Stimulated activated naive CD8-positive, alpha-beta T cell treated with anti-CD3 and anti-CD28 coated beads, Interleukin-15, amount 100 ng/mL, for 72 hours (primary cell): ENCODE data around the gene CYP21A2.
"Not testable (repeated sequence)": the region's sequence is repeated elsewhere in the genome, so short reads cannot be mapped to it uniquely, and the experiment has no call there.

Source experiments
- ATAC-seq: fragments of 150-1000 bp; cut with Tn5 transposase; 2 replicates; pipeline ENCODE4 v1.10.0; 2021; ENCODE audit warnings: mild to moderate bottlenecking, moderate library complexity
- DNase-seq, 2 donors: peaks; one replicate each; pipeline ENCODE4 v3.0.0; 2021 to 2022
- H3K27ac Mint-ChIP-seq, 2 donors: one replicate each; pipeline ENCODE4 v1.8.0; 2022; ENCODE audit warnings: mild to moderate bottlenecking in 2 of 2, mixed read lengths in 2 of 2, moderate library complexity in 2 of 2
- H3K27me3 Mint-ChIP-seq: one replicate; pipeline ENCODE4 v1.8.0; 2022; ENCODE audit warnings: mixed read lengths
- H3K4me1 Mint-ChIP-seq: one replicate; pipeline ENCODE4 v1.8.0; 2022; ENCODE audit warnings: mild to moderate bottlenecking, mixed read lengths
- H3K4me3 Mint-ChIP-seq, 2 donors: one replicate each; pipeline ENCODE4 v1.8.0; 2022; ENCODE audit warnings: mild to moderate bottlenecking in 2 of 2, mixed read lengths in 2 of 2, moderate library complexity in 1 of 2
- H3K9me3 Mint-ChIP-seq, 2 donors: one replicate each; pipeline ENCODE4 v1.8.0; 2022; ENCODE audit warnings: mixed read lengths in 2 of 2

Gene CYP21A2

DNA sequence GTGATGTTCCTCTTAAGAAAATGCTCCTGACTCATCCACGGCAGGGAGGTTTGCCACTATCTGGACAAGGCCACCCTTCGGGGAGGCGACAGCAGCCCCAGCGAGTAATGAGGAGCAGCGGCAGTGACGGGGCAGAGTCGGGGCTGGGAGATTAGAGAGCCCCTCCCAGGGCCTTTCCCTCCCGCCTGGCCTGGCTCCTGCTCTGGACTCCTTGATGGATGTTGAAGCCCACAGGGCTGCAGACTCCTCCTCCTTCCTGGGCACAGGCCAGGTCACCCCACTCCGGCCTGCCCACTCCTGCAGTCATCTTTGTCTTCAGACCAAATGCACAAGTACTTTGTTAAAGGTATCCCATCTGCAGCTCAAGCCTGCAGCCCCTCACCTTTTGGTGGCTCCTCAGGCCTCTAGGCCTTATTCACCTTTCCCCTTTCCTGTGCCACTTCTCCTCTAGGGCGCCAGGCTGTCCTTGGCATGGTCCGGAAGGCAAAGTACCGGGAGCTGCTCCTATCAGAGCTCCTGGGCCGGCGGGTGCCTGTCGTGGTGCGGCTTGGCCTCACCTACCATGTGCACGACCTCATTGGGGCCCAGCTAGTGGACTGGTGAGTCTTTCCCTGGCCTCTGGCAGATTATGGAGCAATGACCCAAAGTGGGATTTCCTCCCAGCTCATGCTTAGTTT lies 25.1 kb upstream of the CYP21A2 start:
- not testable (repeated sequence) for H3K27ac Mint-ChIP-seq, DNase-seq, H3K27me3 Mint-ChIP-seq, H3K4me1 Mint-ChIP-seq, ATAC-seq, H3K9me3 Mint-ChIP-seq, H3K4me3 Mint-ChIP-seq

DNA sequence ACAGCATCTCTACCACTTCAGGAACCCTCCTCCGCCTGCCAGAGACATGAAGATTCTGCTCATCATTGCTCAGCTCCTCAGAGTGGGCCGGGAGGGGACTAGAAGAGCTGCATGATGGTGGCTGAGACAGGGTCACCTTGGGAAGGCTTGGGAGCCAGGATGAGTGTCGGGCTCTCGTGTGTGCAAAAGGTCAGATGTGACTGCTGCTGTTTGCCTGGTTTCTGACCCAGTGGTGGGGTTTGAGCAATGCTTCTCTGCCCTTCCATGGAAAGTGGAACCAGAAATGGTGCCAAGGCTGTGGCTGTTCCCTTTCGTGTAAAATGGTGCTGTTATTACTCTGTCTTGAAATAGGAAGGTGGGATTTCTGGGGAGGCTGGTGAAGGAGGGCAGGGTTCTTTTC lies 24.5 kb upstream of the CYP21A2 start:
- H3K27ac Mint-ChIP-seq, DNase-seq, H3K9me3 Mint-ChIP-seq, H3K4me3 Mint-ChIP-seq, ATAC-seq, H3K4me1 Mint-ChIP-seq, H3K27me3 Mint-ChIP-seq: not testable (repeated sequence)

DNA sequence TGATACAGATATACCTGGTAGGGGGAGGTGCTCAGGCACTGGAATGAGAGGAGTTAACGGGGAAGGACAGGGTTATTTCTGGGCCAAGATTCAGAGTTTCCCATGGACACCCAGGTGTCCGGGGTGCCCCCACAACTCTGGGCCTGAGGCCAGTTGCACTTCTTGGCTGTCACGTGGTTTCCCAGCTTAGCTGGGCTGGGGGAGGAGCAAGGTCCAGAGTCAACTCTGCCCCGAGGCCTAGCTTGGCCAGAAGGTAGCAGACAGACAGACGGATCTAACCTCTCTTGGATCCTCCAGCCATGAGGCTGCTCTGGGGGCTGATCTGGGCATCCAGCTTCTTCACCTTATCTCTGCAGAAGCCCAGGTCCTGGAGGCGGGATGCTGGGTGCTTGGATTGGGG lies 23.7 kb upstream of the CYP21A2 start, which contains the start of gene C4B:
Gene C4B (plus strand): TSS at position 249 of the 400 bp plus-strand sequence. CDS start 51 bp downstream, at position 300.
- not testable (repeated sequence) for DNase-seq, ATAC-seq, H3K9me3 Mint-ChIP-seq, H3K27ac Mint-ChIP-seq, H3K4me1 Mint-ChIP-seq, H3K27me3 Mint-ChIP-seq, H3K4me3 Mint-ChIP-seq

DNA sequence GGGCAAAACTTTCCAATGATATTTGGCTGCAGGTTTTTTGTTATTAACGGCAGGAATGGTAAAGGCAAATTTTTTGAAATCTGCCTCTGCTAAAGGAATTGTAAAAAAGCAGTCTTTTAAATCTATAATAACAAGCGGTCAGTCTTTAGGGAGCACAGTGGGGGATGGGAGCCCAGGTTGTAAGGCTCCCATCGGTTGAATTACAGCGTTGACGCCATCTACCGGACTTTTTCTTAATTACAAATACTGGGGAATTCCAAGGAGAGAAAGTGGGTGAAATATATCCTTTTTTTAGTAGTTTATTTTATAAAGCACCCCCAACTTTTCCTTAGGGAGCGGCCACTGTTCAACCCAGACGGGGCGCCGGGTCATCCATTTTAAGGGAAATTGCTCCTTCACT lies 16.1 kb upstream of the CYP21A2 start:
- not testable (repeated sequence) for H3K27me3 Mint-ChIP-seq, H3K27ac Mint-ChIP-seq, DNase-seq, ATAC-seq, H3K4me1 Mint-ChIP-seq, H3K4me3 Mint-ChIP-seq, H3K9me3 Mint-ChIP-seq

DNA sequence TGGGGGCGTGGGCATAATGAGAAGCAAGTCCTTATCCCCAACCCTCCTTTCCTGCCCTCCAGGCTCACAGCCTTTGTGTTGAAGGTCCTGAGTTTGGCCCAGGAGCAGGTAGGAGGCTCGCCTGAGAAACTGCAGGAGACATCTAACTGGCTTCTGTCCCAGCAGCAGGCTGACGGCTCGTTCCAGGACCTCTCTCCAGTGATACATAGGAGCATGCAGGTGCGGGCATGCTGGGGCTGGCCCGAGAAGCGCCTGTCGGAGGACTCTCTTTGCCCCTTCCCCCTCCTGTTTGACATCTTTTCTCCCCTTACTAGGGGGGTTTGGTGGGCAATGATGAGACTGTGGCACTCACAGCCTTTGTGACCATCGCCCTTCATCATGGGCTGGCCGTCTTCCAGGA lies 9.6 kb upstream of the CYP21A2 start:
- H3K27ac Mint-ChIP-seq, H3K27me3 Mint-ChIP-seq, H3K4me3 Mint-ChIP-seq, ATAC-seq, H3K4me1 Mint-ChIP-seq, DNase-seq, H3K9me3 Mint-ChIP-seq: not testable (repeated sequence)

DNA sequence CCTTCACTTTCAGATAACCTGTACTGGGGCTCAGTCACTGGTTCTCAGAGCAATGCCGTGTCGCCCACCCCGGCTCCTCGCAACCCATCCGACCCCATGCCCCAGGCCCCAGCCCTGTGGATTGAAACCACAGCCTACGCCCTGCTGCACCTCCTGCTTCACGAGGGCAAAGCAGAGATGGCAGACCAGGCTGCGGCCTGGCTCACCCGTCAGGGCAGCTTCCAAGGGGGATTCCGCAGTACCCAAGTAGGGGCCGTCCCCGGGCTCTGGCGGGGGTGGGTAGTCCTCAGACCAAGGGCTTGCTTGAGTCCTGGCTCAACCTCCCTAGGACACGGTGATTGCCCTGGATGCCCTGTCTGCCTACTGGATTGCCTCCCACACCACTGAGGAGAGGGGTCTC lies 8.7 kb upstream of the CYP21A2 start:
- H3K9me3 Mint-ChIP-seq, H3K4me3 Mint-ChIP-seq, H3K27ac Mint-ChIP-seq, H3K4me1 Mint-ChIP-seq, ATAC-seq, H3K27me3 Mint-ChIP-seq, DNase-seq: not testable (repeated sequence)

DNA sequence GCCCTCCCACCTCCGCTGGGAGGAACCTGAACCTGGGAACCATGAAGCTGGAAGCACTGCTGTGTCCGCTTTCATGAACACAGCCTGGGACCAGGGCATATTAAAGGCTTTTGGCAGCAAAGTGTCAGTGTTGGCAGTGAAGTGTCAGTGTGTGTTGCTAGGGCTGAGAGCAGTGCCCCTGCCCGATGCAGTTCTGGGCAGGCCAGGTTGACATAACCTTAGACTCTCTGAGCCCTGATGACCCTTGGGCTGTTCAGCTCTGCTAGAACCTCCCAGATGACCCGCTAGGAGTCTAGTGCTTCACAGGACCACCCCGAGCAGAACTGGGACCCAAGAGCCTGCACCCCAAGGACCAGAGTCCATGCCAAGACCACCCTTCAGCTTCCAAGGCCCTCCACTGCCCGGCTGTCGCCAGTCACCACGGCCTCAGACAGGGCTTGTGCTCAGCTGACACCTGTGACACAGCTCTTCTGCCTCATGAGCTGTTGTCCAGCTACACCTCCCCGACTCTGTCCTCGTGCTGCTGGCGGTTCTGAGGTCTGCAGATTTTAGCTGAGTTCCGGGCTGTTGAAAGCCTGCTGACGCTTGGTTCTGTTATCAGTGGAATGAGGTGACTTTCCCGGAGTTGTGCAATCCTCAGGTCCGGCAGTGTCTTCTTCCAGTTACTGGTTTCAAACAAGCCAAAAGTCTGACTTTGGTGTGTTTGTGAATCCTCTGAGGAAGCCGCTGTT lies 2.8 kb upstream of the CYP21A2 start:
- ATAC-seq, H3K4me3 Mint-ChIP-seq, H3K27ac Mint-ChIP-seq, H3K9me3 Mint-ChIP-seq, H3K27me3 Mint-ChIP-seq, DNase-seq: not testable (repeated sequence)
- peaks cover 11% of the 10 kb centered on the region for H3K4me1 Mint-ChIP-seq

DNA sequence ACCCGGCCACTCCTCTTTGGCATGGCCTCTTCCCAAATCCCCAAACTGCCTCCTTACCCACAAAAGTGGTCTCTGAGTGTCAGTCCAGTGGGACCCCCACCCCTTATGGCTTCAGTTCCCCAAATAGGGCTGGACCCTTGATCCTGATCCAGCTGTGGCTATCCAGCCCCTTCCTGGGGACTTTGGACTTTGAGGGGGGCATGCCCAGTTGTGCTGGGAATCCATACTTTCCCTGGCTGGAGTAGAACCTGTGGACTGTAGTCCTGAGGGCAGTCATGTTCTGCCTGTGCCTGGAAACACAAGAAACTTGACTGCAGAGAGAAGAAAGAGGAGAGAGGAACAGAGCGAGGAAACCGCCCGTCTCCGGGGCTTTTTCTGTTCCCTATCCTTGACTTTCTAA lies 1.1 kb upstream of the CYP21A2 start:
- DNase-seq, H3K27ac Mint-ChIP-seq, H3K27me3 Mint-ChIP-seq, H3K4me3 Mint-ChIP-seq, ATAC-seq, H3K9me3 Mint-ChIP-seq: not testable (repeated sequence)
- H3K4me1 Mint-ChIP-seq = peaks cover 11% of the 10 kb centered on the region

DNA sequence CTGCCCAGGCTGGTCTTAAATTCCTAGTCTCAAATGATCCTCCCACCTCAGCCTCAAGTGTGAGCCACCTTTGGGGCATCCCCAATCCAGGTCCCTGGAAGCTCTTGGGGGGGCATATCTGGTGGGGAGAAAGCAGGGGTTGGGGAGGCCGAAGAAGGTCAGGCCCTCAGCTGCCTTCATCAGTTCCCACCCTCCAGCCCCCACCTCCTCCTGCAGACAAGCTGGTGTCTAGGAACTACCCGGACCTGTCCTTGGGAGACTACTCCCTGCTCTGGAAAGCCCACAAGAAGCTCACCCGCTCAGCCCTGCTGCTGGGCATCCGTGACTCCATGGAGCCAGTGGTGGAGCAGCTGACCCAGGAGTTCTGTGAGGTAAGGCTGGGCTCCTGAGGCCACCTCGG lies 663 bp downstream of the CYP21A2 start:
- DNase-seq, H3K9me3 Mint-ChIP-seq: not testable (repeated sequence)
- peaks cover 11% of the 10 kb centered on the region for H3K4me1 Mint-ChIP-seq

DNA sequence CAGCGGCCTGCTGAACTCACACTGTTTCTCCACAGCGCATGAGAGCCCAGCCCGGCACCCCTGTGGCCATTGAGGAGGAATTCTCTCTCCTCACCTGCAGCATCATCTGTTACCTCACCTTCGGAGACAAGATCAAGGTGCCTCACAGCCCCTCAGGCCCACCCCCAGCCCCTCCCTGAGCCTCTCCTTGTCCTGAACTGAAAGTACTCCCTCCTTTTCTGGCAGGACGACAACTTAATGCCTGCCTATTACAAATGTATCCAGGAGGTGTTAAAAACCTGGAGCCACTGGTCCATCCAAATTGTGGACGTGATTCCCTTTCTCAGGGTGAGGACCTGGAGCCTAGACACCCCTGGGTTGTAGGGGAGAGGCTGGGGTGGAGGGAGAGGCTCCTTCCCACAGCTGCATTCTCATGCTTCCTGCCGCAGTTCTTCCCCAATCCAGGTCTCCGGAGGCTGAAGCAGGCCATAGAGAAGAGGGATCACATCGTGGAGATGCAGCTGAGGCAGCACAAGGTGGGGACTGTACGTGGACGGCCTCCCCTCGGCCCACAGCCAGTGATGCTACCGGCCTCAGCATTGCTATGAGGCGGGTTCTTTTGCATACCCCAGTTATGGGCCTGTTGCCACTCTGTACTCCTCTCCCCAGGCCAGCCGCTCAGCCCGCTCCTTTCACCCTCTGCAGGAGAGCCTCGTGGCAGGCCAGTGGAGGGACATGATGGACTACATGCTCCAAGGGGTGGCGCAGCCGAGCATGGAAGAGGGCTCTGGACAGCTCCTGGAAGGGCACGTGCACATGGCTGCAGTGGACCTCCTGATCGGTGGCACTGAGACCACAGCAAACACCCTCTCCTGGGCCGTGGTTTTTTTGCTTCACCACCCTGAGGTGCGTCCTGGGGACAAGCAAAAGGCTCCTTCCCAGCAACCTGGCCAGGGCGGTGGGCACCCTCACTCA lies 1.4 kb downstream of the CYP21A2 start:
- peaks cover 11% of the 10 kb centered on the region for H3K4me1 Mint-ChIP-seq
- not testable (repeated sequence) for H3K27me3 Mint-ChIP-seq, ATAC-seq, H3K4me3 Mint-ChIP-seq, DNase-seq, H3K9me3 Mint-ChIP-seq, H3K27ac Mint-ChIP-seq

More for the DNA sequence above, 663 bp downstream of the CYP21A2 start:
- not testable (repeated sequence) for H3K4me3 Mint-ChIP-seq, H3K27me3 Mint-ChIP-seq, ATAC-seq, H3K27ac Mint-ChIP-seq

DNA sequence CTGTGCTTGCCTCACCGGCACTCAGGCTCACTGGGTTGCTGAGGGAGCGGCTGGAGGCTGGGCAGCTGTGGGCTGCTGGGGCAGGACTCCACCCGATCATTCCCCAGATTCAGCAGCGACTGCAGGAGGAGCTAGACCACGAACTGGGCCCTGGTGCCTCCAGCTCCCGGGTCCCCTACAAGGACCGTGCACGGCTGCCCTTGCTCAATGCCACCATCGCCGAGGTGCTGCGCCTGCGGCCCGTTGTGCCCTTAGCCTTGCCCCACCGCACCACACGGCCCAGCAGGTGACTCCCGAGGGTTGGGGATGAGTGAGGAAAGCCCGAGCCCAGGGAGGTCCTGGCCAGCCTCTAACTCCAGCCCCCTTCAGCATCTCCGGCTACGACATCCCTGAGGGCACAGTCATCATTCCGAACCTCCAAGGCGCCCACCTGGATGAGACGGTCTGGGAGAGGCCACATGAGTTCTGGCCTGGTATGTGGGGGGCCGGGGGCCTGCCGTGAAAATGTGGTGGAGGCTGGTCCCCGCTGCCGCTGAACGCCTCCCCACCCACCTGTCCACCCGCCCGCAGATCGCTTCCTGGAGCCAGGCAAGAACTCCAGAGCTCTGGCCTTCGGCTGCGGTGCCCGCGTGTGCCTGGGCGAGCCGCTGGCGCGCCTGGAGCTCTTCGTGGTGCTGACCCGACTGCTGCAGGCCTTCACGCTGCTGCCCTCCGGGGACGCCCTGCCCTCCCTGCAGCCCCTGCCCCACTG lies 2.3 kb downstream of the CYP21A2 start:
- not testable (repeated sequence) for H3K27me3 Mint-ChIP-seq, H3K9me3 Mint-ChIP-seq, H3K4me3 Mint-ChIP-seq, H3K27ac Mint-ChIP-seq, ATAC-seq, DNase-seq
- H3K4me1 Mint-ChIP-seq = peaks cover 11% of the 10 kb centered on the region

DNA sequence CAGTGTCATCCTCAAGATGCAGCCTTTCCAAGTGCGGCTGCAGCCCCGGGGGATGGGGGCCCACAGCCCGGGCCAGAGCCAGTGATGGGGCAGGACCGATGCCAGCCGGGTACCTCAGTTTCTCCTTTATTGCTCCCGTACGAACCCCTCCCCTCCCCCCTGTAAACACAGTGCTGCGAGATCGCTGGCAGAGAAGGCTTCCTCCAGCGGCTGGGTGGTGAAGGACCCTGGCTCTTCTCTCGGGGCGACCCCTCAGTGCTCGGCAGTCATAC lies 2.8 kb downstream of the CYP21A2 start:
- not testable (repeated sequence) for H3K27me3 Mint-ChIP-seq, ATAC-seq, H3K27ac Mint-ChIP-seq, DNase-seq, H3K4me3 Mint-ChIP-seq, H3K9me3 Mint-ChIP-seq
- H3K4me1 Mint-ChIP-seq = peaks cover 11% of the 10 kb centered on the region

DNA sequence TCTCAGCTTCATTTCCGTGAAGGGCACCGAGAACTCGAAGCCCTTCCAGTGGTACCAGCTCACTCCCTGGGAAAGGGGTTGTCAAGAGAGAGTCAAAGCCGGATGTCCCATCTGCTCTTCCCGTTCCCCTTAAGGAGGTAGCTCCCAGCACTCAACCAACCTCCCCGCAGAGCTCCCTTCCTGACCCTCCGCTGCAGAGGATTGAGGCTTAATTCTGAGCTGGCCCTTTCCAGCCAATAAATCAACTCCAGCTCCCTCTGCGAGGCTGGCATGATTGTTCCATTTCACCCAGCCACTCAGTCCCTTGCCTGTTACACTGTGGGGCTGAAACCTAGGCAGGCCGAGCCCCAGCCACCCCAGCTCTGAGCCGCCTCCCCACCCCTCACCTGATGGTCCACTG lies 3.2 kb downstream of the CYP21A2 start:
- not testable (repeated sequence) for H3K27me3 Mint-ChIP-seq, H3K9me3 Mint-ChIP-seq, DNase-seq, H3K27ac Mint-ChIP-seq, H3K4me3 Mint-ChIP-seq, ATAC-seq
- peaks cover 11% of the 10 kb centered on the region for H3K4me1 Mint-ChIP-seq

DNA sequence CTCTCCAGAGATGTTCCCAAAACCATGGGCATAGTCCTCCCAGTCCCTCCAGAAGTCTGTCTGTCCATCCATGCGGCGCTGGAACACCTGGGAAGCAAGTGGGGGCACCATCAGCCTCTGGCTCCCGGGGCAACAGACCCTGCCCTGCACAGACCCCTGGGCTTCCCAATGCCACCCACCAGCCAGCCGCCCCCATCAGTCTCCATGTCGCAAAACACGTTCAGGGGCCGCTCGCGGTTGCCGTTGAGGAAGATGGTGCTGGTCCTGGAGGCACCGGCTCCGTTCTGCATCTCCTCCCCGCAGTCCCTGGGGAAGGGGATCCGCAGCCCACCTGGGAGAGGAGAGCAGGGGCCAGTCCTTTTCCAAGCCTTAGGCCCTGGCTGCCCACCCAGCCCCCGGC lies 4.1 kb downstream of the CYP21A2 start:
- H3K4me1 Mint-ChIP-seq = not testable (repeated sequence)

More for the DNA sequence above, 4.1 kb downstream of the CYP21A2 start:
- H3K27ac Mint-ChIP-seq, H3K4me3 Mint-ChIP-seq, ATAC-seq, H3K9me3 Mint-ChIP-seq, H3K27me3 Mint-ChIP-seq, DNase-seq: not testable (repeated sequence)
